Stimulated activated CD8-positive, alpha-beta memory T cell treated with anti-CD3 and anti-CD28 coated beads, Interleukin-7, amount 100 ng/mL, for 48 hours (primary cell): Measurements from ENCODE around the gene ATAD3B.
"Not testable (repeated sequence)": the region's sequence is repeated elsewhere in the genome, so short reads cannot be mapped to it uniquely, and the experiment has no call there.

Experiments used
- DNase-seq, 2 donors: peaks; one replicate each; pipeline ENCODE4 v3.0.0-alpha.2; 2020; ENCODE audit warnings: low read depth in 1 of 2; ENCODE audit errors: extremely low read depth in 1 of 2

Gene ATAD3B

DNA sequence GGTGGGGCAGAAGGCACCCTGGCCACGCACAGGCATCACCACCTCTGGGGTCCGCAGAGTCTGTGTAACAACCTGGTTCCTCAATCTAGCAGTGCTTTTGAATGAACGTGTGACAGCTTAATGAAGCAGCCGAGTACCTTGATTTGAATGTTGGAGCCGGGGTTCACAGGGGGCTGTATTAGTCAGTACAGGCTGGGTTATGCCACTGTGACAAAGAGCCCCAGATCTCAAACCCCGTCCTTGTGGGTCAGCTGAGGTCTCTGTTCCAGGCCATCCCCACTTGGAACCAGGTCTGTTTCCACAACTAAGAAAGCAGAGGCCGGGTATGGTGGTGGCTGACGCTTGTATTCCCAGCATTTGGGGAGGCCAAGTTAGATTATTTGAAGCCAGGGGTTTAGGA, 58.4 kb downstream of the ATAD3B start:
- no peak for DNase-seq

DNA sequence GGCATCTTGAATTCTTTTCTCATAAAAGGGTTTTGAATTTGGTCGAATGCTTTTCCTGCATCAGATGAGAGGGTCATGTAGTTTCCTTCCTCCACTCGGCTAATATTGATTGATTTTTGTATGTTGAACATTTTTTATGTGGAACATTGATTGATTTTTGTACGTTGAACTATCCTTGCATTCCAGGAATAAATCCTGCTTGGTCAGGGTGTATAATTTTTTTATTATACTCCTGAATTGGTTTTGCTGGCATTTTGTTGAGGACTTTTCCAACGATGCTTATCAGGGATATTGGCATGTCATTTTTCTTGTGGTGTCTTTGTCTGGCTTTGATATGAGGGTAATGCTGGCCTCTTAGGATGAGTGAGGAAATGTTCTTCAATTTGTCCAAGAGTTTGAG, 60.4 kb downstream of the ATAD3B start:
- no peak for DNase-seq

DNA sequence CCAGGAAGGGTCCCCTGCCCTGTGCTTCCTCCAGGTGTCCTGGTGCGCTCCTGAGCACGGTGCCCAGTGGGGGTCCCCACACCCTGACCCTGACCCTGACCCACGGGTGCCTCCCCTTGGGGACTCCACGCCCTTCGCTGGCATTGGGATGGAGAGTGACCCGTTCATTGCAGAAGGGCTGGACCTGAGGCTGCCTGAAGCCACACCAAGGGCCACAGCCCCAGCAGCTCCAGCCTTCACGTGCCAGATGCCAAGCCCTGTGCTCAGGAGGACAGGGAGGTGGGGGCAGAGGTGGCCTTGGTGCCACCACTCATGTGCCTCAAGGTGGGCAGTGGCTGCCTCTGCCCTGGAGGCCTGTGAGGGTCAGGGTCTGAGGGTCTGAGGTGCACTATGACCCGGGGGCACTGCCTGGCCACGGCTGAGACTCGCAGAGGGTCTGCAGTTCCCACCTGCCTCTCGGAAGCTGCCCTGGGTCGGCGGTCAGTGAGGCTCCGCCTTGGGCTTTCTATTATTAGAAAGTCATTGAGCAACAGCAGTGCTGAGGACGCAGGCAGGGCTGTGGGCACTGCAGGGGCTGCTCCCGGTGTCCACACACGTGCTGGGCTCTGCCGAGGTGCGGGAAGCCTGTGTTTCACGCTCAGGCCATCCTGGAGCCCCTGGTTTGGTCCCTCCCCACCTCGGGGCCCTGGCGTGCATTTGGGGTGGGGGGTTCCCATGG, 61.8 kb downstream of the ATAD3B start:
- DNase-seq = not testable (repeated sequence)

DNA sequence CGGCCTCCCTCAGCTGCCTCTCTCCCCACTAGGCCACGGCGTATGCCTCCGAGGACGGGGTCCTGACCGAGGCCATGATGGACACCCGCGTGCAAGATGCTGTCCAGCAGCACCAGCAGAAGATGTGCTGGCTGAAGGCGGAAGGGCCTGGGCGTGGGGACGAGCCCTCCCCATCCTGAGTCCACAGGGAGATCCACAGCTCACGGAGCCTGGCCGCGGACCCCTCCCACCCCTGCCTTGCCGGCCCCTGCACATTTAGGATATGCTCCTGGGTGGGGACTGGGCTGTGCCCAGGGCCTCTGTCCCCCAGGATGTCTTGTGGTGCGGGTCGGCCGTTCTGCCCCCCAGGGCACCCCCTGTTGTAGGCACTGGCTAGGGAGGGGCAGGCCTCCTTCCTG, 62.3 kb downstream of the ATAD3B start:
- not testable (repeated sequence) for DNase-seq

DNA sequence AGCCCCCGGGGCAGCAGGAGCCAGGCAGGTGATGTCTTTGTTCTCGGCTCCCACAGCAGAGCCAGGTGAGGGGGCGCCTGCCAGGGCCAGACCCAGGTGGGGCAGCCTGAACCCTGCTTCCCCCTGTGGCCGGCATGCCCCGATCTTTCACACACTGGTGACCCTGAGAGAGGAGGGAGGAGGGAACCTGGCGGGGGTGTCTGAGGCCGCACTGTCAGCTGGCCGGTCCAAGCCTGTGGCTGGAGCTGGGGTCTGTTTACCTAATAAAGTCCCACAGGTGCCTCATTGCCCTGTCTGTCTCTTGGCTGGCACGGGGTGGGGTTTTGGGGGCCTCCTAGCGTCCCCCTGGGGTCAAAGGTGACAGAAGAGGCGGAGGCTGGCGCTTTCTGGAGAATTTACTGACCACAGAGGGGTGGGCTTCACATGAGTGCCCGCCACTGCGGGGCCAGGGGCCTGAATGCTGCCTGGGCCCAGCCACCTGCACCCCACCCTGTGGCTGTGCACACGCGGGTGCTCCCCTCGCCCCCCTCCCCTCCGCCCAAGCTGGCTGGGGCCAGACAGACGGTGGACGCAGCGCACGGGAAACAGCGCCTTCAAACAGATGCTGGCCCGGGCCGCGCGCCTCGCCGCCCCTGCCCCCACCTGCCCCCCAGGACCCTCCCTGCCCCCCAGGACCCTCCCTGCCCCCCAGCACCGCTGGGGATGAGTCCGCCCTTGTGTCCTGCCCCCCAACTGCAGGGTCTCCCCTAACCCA, 63.0 kb downstream of the ATAD3B start:
- no peak for DNase-seq

DNA sequence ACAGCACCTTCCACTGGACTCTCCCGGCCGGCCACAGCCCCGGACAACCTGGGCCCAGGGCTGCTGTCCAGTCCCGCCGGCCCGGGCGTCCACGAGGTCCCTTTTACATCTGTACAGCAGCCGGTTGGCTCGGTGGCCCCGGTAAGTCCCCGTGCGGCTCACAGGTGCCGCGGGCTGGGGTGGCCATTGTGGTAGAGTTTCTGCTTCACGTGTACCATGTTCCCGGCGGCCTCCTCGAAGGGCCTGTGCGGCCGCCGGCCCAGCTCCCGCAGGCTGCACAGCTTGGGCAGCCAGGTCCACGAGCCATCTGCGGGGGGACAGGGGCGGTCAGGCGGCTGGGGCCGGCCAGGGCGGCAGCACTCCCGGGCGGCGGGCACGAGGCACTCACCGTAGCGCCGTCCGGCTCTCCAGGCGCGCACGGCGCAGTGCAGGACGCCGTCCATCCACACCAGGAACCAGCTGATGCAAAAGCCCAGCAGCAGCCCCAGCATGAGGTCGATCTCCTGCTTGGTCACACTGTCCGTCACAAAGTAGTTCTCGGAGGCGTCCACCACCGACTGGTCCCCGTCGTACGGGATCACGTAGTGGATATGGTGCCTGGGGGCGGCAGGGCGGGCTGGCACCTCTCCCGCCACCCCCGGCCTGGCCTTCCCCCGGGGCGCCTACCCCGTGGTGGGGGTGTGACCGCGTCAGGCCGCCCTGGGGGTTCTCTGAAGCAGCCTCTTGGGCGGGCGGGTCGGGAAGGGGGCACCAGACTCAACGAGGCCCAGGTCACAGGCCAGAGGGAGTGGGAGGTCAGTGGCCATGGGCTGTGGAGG, 63.8 kb downstream of the ATAD3B start:
- no peak for DNase-seq

DNA sequence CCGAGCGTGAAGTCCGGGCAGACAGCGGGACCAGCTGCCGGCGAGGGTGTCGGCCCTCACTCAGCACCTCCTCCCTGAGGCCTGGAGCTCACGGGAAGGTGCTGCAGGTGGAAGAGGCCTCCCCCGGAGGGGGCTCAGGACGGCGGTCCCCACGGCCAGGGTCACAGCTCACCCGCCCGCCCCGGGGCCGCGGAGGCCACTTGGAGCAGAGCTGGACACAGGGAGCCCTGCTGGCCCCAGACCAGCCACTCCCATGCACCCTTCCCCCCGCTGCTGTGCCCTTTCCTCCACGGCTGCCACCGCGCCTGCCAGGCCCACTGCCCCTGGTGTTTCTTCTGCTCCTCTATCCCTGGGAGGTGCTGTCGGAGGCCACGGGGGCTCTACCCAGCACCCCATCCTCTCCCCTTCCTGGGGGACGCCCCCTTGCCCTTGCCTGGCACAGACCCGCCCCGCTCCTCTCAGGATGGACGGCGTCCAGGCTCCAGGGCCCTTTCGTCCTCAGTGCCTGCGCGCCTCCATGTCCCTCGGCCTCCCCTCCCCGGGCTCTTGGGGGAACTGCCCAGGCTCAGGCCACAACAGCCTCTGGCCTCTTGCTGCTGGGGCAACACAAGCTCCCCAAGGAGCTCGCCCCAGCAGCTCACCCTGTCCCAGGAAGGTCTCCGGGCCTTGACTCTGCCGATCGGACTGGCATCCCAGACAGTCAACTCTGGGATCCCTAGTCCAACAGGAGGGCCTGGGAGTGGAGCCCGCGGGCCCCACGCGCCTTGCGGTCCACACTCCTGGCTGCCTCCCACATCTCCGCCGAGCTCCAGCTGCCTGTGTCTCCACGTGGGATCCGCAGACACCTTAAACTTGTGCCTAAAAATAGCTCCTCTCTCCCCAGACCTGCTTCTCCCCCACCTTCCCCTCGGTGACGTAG, 64.7 kb downstream of the ATAD3B start:
- no peak for DNase-seq

DNA sequence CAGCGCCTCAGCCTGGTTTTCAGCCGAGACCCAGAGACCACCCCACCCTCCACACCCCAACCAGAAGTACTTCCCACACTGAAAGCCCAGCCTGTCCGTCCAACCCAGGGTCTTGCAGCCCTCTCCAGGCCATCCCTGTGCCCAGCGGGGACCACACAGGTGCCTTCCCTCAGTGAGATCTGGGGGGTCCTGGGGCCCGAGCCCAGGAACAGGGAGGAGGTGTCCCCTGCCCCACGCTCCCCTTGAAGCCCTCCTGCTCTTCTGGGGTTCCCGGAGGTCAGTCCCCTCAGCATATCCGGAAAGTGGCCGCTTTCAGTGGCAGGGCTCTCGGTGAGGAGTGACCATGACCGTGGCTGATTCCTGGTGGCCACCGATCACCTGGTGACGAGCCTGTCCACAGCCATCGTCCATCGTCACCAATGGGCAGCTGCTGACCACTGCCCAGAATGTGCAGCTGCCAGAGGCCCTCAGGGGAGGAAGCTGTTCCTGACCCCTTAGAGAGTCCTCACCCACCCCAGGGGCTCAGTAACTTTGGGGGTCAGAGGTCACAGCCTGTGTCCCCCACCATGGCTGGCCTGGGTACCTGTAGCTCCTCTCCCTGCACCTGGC, 65.5 kb downstream of the ATAD3B start:
- no peak for DNase-seq

DNA sequence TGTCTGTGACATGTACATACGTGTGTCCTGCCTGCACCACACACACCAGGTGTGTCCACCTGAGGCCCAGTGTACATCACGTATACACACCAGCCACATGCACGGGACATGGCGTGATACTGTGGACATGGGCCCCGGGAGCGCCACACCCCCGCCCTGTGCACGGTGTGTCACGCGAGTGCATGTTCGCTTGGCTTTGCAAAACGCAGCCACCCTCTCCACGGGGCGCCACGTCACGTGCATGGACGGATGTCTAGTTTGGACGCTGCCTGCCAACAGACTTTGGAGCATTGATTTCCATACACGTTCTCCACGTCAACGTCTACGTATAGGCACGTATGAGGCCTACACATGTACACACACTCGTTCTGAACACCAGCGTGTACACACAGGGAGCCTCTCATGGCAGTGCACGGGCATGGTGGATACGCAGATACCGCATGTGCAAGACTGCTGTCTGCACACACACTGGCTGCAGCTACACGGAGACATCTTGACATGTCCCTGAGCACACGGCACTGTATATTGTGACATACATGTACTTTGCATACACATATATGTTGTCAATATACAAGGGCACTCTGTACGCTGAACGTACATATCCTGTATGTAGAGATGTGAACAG, 66.2 kb downstream of the ATAD3B start:
- no peak for DNase-seq

DNA sequence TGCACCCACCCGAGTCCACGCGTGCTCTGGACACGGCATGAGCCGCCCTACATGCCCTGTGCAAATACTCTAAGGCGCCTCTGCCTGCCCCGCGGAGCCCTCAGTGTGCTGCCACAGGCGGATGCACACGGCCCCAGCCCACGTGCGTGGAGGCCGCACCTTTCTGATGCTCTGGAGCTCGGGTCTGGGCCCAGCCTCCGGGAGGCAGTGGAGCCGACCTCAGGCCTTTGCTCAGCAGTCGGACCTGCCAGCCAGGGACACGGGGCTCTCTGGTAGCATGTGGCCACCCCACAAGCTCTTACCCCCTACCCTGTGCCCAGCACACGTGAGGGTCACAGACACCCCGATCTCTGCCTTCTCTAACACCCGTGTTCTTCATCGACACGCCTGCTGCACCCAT, 66.8 kb downstream of the ATAD3B start:
- no peak for DNase-seq

DNA sequence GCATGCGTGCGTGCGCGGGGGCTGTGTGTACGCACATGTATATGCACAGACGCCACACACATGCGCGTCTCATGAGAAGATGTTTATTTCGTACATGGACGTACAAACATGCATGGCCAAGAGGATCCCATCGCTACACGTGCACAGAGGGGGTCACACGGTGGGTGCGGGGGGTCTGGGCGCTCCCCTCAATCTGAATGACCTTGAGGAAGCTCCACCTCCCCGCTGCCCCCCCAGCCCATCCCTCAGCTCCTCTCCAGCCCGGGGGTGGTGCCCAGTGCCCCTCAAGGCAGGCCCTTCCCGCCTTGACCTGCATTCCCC, 67.4 kb downstream of the ATAD3B start:
- no peak for DNase-seq

DNA sequence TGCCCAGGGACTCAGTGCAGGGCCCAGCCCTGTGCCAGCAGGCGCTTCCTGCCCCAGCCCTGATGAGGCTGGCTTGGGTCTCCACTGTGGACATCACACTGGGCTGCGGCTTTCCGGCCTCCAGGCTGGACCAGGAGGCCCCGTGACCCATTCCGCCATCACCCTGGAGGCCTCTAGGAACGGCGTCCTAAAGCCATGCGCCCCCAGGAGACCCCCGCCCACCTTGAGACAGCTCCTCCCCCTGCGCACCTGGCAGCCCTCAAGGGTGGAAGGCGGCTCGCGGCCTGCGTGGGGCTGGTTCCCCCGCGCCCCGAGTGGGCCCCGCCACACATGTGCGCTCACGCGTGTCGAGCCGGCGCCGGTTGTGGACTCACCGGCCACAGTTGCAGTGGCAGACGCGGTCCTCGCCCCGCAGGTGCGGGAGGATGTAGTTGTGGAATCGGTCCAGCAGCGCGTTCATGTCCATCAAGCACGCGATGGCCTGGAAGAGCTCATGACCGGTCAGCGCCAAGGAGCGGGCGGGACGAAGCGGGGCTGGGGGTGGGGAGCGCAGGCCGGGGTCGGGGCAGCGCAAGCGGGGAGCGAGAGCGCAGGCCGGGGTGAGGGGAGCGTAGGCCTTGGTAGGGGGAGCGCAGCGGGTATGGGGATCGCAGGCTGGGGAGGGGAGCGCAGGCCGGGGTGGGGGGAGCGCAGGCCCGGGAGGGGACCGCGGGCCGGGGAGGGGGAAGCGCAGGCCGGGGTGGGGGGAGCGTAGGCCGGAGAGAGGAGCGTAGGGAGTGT, 67.9 kb downstream of the ATAD3B start:
- no peak for DNase-seq

DNA sequence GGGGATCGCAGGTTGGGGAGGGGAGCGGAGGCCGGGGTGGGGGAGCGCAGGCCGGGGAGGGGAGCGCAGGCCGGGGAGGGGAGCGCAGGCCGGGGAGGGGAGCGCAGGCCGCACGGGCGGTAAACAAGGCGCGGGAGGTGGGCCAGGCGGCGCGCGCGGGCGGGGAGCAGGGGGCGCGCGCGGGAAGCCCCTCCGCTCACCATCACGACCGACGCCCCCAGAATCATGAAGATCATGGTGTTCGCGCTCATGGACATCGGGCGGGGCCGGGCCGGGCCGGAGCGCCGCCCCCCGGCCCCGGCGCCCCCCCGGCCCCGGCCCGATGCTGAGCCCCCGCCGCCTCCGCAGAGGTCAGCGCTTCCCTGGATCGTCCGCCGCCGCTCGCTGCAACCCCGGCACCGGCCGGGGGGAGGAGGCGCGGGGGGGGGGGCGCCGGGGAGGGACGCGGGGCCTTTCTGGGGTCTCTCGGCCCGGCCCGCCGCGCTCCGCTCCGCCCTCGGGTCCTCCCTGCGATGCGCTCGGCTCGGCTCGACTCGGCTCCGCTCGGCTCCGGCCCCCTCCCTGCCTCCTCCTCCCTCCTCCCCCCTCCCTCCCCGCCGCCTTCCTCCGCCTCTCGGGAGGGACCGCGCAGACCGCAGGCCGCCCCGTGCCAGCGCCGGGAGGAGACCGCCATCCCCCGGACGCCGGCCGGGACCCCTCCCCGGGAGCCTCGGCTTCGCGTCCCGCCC, 68.7 kb downstream of the ATAD3B start, which contains the start of gene TMEM240:
TSS of gene TMEM240 (minus strand) at position 535 of the 728 bp plus-strand sequence. CDS start at position 257, 278 bp downstream.
- peak; percentile 29 to 40 for DNase-seq

DNA sequence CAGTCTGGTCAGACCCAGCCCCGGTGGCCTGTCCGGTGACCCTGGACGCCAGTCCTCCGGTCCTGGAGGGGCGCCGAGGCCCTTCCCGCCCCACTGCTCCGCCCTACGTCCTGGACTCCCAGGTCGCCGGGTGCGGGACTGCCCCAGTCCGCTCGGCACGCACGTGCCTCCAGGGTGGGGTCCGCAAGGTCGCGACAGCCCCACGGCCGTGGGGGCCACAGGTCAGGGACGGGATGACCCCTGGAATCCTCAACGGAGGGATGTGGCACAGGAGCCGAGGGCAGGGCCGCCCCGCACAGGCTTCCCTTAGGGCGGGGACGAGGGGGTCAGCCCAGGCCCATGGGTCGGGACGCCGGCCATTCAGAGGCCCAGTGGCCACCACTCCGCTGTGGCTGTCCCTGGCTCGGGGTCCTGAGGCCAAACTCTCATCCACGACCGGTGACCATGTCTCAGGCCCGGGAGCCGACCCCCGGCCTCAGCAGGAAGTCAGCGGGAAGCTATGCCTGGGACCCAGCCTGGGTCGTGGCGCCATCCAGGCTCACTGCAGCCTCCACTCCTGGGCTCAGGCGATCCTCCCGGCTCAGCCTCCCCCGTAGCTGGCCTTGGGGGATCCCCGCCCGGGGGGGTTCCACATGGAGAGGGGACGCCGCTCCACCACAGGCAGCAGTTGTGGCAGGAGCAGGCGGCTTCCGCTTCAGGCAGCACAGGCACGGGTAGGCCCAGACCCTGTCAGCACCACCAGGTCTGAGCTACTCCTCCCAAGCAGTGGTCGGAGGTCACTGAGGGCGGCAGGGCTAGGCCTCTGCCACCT, 69.5 kb downstream of the ATAD3B start:
- no peak for DNase-seq

DNA sequence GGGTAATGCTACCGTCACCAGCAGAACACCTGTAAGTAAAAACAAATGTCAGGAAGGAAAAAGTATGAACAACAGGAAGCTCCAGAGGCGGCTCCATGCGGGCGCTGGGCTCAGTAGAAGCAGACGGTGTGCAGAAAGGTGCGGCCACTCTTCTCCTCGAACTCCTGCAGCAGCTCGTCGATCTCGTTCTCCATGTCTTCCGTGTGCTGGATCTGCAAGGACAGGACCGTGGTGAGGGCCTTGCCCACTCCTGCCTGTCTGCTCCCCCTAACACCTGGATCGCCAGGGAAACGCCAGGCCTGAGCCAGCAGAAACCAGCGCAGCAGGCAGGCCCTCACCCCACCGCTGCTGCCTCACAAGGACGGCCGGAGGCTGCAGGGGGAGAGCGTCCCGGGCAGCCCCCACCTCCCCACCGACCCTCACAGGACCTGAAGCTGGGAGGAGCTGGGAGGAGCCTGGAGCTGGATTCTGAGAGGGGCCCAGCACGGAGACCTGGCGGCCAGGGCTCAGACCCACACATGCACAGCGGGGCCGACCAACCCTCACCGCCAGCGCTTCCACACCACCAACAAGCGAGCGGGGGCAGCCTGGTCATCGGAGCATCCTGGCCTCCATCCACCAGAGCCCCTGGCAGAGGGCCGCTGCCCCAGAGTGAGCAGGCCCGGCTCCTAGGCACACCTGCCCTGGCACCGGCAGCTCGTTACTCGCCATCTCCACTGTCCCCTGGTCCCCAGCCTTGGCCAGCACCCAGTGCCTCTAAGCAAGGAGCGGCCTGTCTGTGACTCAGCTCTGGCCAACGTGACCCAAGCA, 70.6 kb downstream of the ATAD3B start:
- DNase-seq = no peak
